ENCODE data around the gene TTC23. TPM values are rescaled to one million over a fixed set of nuclear protein-coding genes. Genes with fewer than 3 reads are reported as not detected.

TTC23 gene
- total RNA-seq, 4 donors from 2014 or later: 14.7 to 25.3 (median 19.3) TPM

DNA sequence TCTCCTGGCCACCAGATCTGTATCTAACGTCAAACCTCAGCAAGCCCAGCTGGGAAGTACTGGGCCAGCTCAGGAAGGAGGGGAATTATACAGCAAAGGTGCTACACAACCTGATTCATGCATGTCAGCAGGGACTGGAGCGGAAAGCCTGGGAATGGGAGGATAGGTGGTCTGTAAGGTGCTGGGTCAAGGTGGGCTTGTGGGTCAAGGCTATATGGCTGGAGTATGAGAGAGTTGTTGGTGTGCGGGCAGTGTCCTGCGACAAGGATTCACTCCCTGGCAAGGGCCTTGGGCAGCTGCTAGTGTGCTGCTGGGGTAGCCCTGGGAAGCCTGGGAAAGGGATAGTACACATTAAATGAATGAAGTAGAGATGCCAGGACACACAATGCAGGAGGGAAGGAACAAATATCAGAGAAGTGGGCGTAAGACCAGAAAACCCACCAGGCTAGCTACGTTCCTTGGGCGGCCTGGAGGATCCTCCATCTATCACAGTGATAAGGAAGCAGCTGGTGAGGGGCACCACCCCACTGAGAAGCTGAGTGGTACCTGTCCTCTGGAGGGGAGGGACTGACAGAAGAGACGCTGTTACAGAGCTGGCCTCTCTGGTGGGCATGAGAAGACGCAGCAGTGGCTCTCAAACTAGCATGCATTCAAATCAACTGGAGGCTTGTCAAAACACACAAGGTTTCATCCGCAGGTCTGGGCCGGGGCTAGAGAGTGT lies 153.0 kb downstream of the TTC23 start:
- Histone ChIP-seq H3K27ac (replicated peaks in 1 of 4) (peak overlapping the region; percentile 90 to 96 (median 94)), H3K9me3 (no peaks in the 10 kb centered on the region), H3K27me3 (peaks cover 0 to 9% (median 0%) of the 10 kb centered on the region in 4 donors), H3K36me3 (peaks cover 0 to under 1% (median 0%) of the 10 kb centered on the region in 4 donors), H3K4me1 (peaks cover 0 to 55% (median 52%) of the 10 kb centered on the region in 4 donors), H3K4me3 (no peak overlapping the region)
- TF ChIP-seq EP300 (IDR thresholded peaks at IDR 0.05) (no peak), POLR2A (IDR thresholded peaks at IDR 0.05; ENCODE audit: low read depth) (no peak), CTCF (IDR thresholded peaks at IDR 0.05) (no peak), POLR2AphosphoS5 (IDR thresholded peaks at IDR 0.05) (no peak)
- no peak for DNase-seq (ENCODE audit: extremely low spot score)
- intact Hi-C loops (cut with DNase I): no loop called here
- WGBS: 90% methylated on average over 11 of the region's 11 CpGs

- Histone ChIP-seq H3K36me3 (no peaks in the 10 kb centered on the region), H3K27ac (replicated peaks in 1 of 4) (peak overlapping the region; percentile 90 to 96 (median 94)), H3K9me3 (no peaks in the 10 kb centered on the region), H3K4me1 (peaks cover 0 to 50% (median 47%) of the 10 kb centered on the region in 4 donors), H3K27me3 (peaks cover 0 to 9% (median 0%) of the 10 kb centered on the region in 4 donors), H3K4me3 (no peak overlapping the region)
- TF ChIP-seq POLR2A (IDR thresholded peaks at IDR 0.05; ENCODE audit: low read depth) (no peak), CTCF (IDR thresholded peaks at IDR 0.05) (no peak), POLR2AphosphoS5 (IDR thresholded peaks at IDR 0.05) (no peak), EP300 (IDR thresholded peaks at IDR 0.05) (no peak)
- intact Hi-C loops (cut with DNase I): no loop called here
- 66% methylated on average over 3 of the region's 3 CpGs for WGBS
- no peak for DNase-seq (ENCODE audit: extremely low spot score)
These were observed 153.8 kb downstream of the TTC23 start for GRCh38 chr15:99095626-99096025.

DNA sequence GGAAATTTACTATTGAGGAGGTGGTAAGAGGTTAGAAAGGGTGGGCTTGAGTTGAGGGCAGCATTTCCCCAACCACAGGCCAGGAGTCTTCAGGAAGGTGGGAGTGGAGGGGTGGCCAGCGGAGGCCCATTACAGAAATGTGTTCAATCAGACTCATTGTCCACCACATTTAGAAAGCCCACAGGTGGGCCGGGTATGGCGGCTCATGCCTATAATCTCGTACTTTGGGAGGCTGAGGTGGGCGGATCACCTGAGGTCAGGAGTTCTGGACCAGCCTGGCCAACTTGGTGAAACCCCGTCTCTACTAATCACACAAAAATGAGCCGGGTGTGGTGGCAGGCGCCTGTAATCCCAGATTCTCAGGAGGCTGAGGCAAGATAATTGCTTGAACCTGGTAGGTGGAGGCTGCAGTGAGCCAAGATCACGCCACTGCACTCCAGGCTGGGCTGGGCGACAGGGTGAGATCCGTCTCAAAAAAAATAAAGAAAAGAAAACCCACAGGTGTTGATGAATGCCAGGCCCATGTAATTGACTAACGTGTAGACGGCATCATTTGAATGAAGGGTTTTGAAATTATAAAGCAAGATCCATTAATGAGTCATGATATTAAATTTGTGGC lies 156.7 kb downstream of the TTC23 start:
- no peaks in the 10 kb centered on the region for H3K9me3 ChIP-seq
- intact Hi-C loops (cut with DNase I): no loop called here
- WGBS: 92% methylated on average over 10 of the region's 13 CpGs

GRCh38 chr15:99090938-99091337 lies 158.4 kb downstream of the TTC23 start:
- WGBS: 92% methylated on average over 1 of the region's 1 CpG
- Histone ChIP-seq H3K4me1 (peaks cover 0 to 13% (median 13%) of the 10 kb centered on the region in 4 donors), H3K9me3 (no peaks in the 10 kb centered on the region), H3K27me3 (no peaks in the 10 kb centered on the region), H3K27ac (replicated peaks in 1 of 4) (no peak overlapping the region), H3K36me3 (no peaks in the 10 kb centered on the region), H3K4me3 (no peak overlapping the region)
- intact Hi-C loops (cut with DNase I): no loop called here
- no peak for DNase-seq (ENCODE audit: extremely low spot score)
- no peak for TF ChIP-seq CTCF (IDR thresholded peaks at IDR 0.05)
- no peak for TF ChIP-seq POLR2AphosphoS5 (IDR thresholded peaks at IDR 0.05)
- no peak for TF ChIP-seq EP300 (IDR thresholded peaks at IDR 0.05)
- TF ChIP-seq POLR2A (IDR thresholded peaks at IDR 0.05; ENCODE audit: low read depth): no peak

More for the DNA sequence above, 156.7 kb downstream of the TTC23 start:
- Histone ChIP-seq H3K36me3 (no peaks in the 10 kb centered on the region), H3K4me3 (no peak overlapping the region), H3K27me3 (no peaks in the 10 kb centered on the region), H3K4me1 (peaks cover 0 to 22% (median 19%) of the 10 kb centered on the region in 4 donors), H3K27ac (replicated peaks in 1 of 4) (no peak overlapping the region)
- no peak for TF ChIP-seq POLR2AphosphoS5 (IDR thresholded peaks at IDR 0.05)
- no peak for TF ChIP-seq CTCF (IDR thresholded peaks at IDR 0.05)
- TF ChIP-seq EP300 (IDR thresholded peaks at IDR 0.05): no peak
- no peak for TF ChIP-seq POLR2A (IDR thresholded peaks at IDR 0.05; ENCODE audit: low read depth)
- DNase-seq (ENCODE audit: extremely low spot score): no peak
